Measurements from ENCODE around the gene PABPC1L. TPM values are rescaled to one million over a fixed set of nuclear protein-coding genes. Genes with fewer than 3 reads are reported as not detected.

The PABPC1L gene
- total RNA-seq, 1 experiment from 2014 or later: 42.2 TPM

- Histone ChIP-seq H3K9me3 (ENCODE audit: low read depth, low read length, poor library complexity, severe bottlenecking) (no peaks in the 10 kb centered on the region), H3K27ac (ENCODE audit: low read depth, low read length, poor library complexity, severe bottlenecking) (no peak overlapping the region), H3K4me3 (ENCODE audit: low read depth, low read length, poor library complexity, severe bottlenecking) (no peak overlapping the region), H3K27me3 (replicated peaks; ENCODE audit: insufficient read depth, low read depth, low read length, poor library complexity) (no peaks in the 10 kb centered on the region), H3K4me1 (ENCODE audit: insufficient read depth, low read length, poor library complexity, severe bottlenecking) (no peaks in the 10 kb centered on the region), H3K36me3 (ENCODE audit: insufficient read depth, low read length, poor library complexity, severe bottlenecking) (peaks cover 41% of the 10 kb centered on the region)
- intact Hi-C loops (cut with micrococcal nuclease; ENCODE audit: unreplicated experiment): no loop called here
- no peak for DNase-seq (ENCODE audit: low spot score)
- CTCF ChIA-PET: no interaction called here
- TF ChIP-seq EZH2 (IDR thresholded peaks at IDR 0.05; ENCODE audit: borderline replicate concordance, low read depth, low read length, poor library complexity, severe bottlenecking) (no peak), CTCF (conservative IDR thresholded peaks at IDR 0.05; ENCODE audit: low read depth, low read length) (no peak)
- POLR2A ChIA-PET (ENCODE audit: low non-redundant PET): no interaction called here
- BruUV-seq (replicated peaks): no TSS peak
Measured at GRCh38 chr20:44981736-44982406, 72.0 kb downstream of the PABPC1L start.

DNA sequence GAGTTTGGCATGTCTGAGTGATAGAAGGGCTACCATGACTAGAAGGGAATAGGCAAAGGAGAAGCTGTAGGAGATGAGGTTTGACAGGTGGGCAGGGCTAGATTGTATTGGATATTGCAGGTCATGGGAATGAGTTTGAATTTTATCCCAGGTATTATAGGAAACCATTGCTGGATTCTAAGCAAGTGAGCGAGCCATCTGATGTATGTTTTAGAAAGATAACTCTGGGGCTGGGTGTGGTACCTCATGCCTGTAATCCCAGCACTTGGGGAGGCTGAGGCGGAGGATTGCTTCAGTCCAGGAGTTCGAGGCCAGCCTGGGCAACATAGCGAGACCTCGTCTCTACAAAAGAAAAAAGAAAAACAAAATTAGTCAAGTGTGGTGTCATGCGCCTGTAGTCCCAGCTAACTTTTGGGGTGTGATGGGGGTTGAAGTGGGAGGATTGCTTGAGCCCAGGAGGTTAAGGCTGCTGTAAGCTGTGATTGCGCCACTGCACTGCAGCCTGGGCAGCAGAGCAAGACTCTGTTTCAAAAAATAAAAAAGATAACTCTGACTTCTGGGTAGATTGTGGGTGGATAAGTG lies 73.3 kb downstream of the PABPC1L start:
- H3K27me3 ChIP-seq (replicated peaks; ENCODE audit: insufficient read depth, low read depth, low read length, poor library complexity): no peaks in the 10 kb centered on the region
- H3K4me1 ChIP-seq (ENCODE audit: insufficient read depth, low read length, poor library complexity, severe bottlenecking): no peaks in the 10 kb centered on the region
- H3K36me3 ChIP-seq (ENCODE audit: insufficient read depth, low read length, poor library complexity, severe bottlenecking): peaks cover 46% of the 10 kb centered on the region
- CTCF ChIA-PET: no interaction called here
- POLR2A ChIA-PET (ENCODE audit: low non-redundant PET): no interaction called here
- no peak overlapping the region for H3K27ac ChIP-seq (ENCODE audit: low read depth, low read length, poor library complexity, severe bottlenecking)
- DNase-seq (ENCODE audit: low spot score): no peak
- H3K9me3 ChIP-seq (ENCODE audit: low read depth, low read length, poor library complexity, severe bottlenecking): no peaks in the 10 kb centered on the region
- intact Hi-C loops (cut with micrococcal nuclease; ENCODE audit: unreplicated experiment): no loop called here
- TF ChIP-seq EZH2 (IDR thresholded peaks at IDR 0.05; ENCODE audit: borderline replicate concordance, low read depth, low read length, poor library complexity, severe bottlenecking) (no peak), CTCF (conservative IDR thresholded peaks at IDR 0.05; ENCODE audit: low read depth, low read length) (no peak)
- no TSS peak for BruUV-seq (replicated peaks)
- no peak overlapping the region for H3K4me3 ChIP-seq (ENCODE audit: low read depth, low read length, poor library complexity, severe bottlenecking)

DNA sequence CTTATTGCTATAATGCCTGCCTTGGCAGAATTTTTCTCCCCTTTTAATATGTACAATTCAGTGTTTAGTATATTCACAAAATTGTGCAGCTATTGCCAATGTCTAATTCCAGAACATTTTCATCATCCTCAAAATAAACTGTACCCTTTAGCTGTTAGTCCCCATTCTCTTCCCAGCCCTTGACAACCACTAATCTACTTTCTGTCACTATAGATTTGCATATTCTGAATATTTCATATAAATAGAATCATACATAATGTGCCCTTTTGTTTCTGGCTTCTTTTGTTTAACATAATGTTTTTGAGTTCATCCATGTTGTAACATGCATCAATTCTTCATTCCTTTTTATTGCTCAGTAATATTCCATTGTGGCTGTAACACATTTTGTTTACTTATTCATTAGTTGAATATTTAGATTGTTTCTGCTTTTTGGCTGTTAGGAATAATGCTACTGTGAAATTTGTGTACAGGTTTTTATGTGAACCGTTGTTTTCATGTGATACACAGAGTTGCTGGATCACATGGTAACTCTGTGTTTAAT lies 78.8 kb downstream of the PABPC1L start:
- peaks cover 22% of the 10 kb centered on the region for H3K36me3 ChIP-seq (ENCODE audit: insufficient read depth, low read length, poor library complexity, severe bottlenecking)
- H3K27ac ChIP-seq (ENCODE audit: low read depth, low read length, poor library complexity, severe bottlenecking): no peak overlapping the region
- DNase-seq (ENCODE audit: low spot score): no peak
- no peaks in the 10 kb centered on the region for H3K27me3 ChIP-seq (replicated peaks; ENCODE audit: insufficient read depth, low read depth, low read length, poor library complexity)
- H3K9me3 ChIP-seq (ENCODE audit: low read depth, low read length, poor library complexity, severe bottlenecking): no peaks in the 10 kb centered on the region
- TF ChIP-seq CTCF (conservative IDR thresholded peaks at IDR 0.05; ENCODE audit: low read depth, low read length): no peak
- TF ChIP-seq EZH2 (IDR thresholded peaks at IDR 0.05; ENCODE audit: borderline replicate concordance, low read depth, low read length, poor library complexity, severe bottlenecking): no peak
- H3K4me1 ChIP-seq (ENCODE audit: insufficient read depth, low read length, poor library complexity, severe bottlenecking): peaks cover 36% of the 10 kb centered on the region
- BruUV-seq (replicated peaks): no TSS peak
- ChIA-PET CTCF (no interaction called here), POLR2A (ENCODE audit: low non-redundant PET) (no interaction called here)
- intact Hi-C loops (cut with micrococcal nuclease; ENCODE audit: unreplicated experiment): no loop called here
- no peak overlapping the region for H3K4me3 ChIP-seq (ENCODE audit: low read depth, low read length, poor library complexity, severe bottlenecking)

Other genes starting within 250 kb of the PABPC1L start
- gene CCN5, start 194.7 kb upstream of the PABPC1L start, total RNA-seq (2021): not detected in 2 replicates
- not detected in 2 replicates for gene KCNK15, start 164.2 kb upstream of the PABPC1L start, total RNA-seq (2021)
- 0.24 and 0.39 TPM in 2 replicates for gene RIMS4, start 99.5 kb upstream of the PABPC1L start, total RNA-seq (2021)
- gene YWHAB, start 24.4 kb upstream of the PABPC1L start, total RNA-seq (2021): 204 and 224 TPM in 2 replicates
- gene TOMM34, start 50.3 kb downstream of the PABPC1L start, total RNA-seq (2021): 49.3 and 53.5 TPM in 2 replicates
- 52.7 and 53.2 TPM in 2 replicates for gene STK4, start 56.5 kb downstream of the PABPC1L start, total RNA-seq (2021)
- gene KCNS1, start 191.1 kb downstream of the PABPC1L start, total RNA-seq (2021): not detected in 2 replicates
- gene WFDC5, start 205.1 kb downstream of the PABPC1L start, total RNA-seq (2021): not detected in 2 replicates
- not detected in 2 replicates for gene WFDC12, start 214.4 kb downstream of the PABPC1L start, total RNA-seq (2021)

Data from A673 (cell line).